ENCODE results near the gene PYGB.

The PYGB gene

GRCh38 chr20:25286917-25287316 lies 39.0 kb downstream of the PYGB start:
- H3K36me3 Mint-ChIP-seq: peaks cover 11% of the 10 kb centered on the region
- H3K4me1 Mint-ChIP-seq: no peaks in the 10 kb centered on the region
- H3K27me3 Mint-ChIP-seq: no peaks in the 10 kb centered on the region
- peak overlapping the region; percentile 23 for H3K27ac Mint-ChIP-seq
- no peak overlapping the region for H3K4me3 Mint-ChIP-seq
- H3K9me3 Mint-ChIP-seq: no peaks in the 10 kb centered on the region

GRCh38 chr20:25287631-25288290 lies 39.9 kb downstream of the PYGB start:
- H3K27ac Mint-ChIP-seq: no peak overlapping the region
- H3K36me3 Mint-ChIP-seq: peaks cover 8% of the 10 kb centered on the region
- H3K27me3 Mint-ChIP-seq: no peaks in the 10 kb centered on the region
- no peak overlapping the region for H3K4me3 Mint-ChIP-seq
- H3K4me1 Mint-ChIP-seq: no peaks in the 10 kb centered on the region
- H3K9me3 Mint-ChIP-seq: no peaks in the 10 kb centered on the region

GRCh38 chr20:25288291-25289181 lies 40.7 kb downstream of the PYGB start:
- peak overlapping the region; percentile 17 for H3K27ac Mint-ChIP-seq
- no peaks in the 10 kb centered on the region for H3K27me3 Mint-ChIP-seq
- H3K4me1 Mint-ChIP-seq: no peaks in the 10 kb centered on the region
- peaks cover 8% of the 10 kb centered on the region for H3K36me3 Mint-ChIP-seq
- H3K4me3 Mint-ChIP-seq: no peak overlapping the region
- no peaks in the 10 kb centered on the region for H3K9me3 Mint-ChIP-seq

- no peak overlapping the region for H3K27ac Mint-ChIP-seq
Observed at GRCh38 chr20:25289886-25290597, 42.2 kb downstream of the PYGB start.

DNA sequence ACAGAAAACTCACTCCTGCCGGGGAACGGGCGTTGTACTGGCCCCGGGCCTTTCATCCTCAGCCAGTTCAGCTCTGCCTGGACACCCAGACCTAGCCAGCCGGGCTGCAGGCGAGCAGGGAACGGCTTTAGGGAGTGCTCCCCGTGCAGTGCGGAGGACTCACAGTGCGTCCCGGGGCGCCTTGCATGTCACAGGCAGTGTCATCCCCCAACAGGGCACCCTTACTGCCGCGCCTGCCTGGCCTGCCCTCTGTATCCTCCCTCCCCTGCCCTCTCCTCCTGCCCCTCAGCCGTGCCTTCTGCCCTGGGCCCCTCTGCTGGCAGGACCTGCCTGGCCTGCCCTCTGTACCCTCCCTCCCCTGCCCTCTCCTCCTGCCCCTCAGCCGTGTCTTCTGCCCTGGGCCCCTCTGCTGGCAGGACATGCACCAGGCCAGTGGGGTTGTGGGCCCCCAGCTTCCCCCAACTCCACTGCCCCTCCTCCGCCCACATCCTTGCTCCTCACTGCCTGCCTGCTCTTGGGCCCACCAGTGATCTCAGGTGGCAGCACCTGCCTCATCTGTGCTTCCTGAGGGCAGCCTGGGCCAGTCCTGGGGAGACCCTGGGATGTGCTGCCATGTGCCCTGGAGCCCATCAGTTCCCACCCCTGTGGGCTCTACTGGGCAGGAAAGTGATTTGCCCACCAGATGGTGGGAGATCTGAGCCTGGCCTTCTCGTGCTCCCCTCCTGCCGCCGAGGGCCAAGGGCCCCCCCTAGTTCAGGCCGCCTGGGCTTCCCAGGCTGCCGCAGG lies 43.0 kb downstream of the PYGB start:
- Mint-ChIP-seq H3K4me1 (no peaks in the 10 kb centered on the region), H3K36me3 (peaks cover 3% of the 10 kb centered on the region), H3K27ac (no peak overlapping the region), H3K9me3 (no peaks in the 10 kb centered on the region), H3K27me3 (no peaks in the 10 kb centered on the region), H3K4me3 (no peak overlapping the region)

More at GRCh38 chr20:25289886-25290597, 42.2 kb downstream of the PYGB start:
- Mint-ChIP-seq H3K4me3 (no peak overlapping the region), H3K9me3 (no peaks in the 10 kb centered on the region), H3K4me1 (no peaks in the 10 kb centered on the region), H3K27me3 (no peaks in the 10 kb centered on the region), H3K36me3 (peaks cover 8% of the 10 kb centered on the region)

- H3K36me3 Mint-ChIP-seq: peaks cover 2% of the 10 kb centered on the region
- no peak overlapping the region for H3K4me3 Mint-ChIP-seq
- no peaks in the 10 kb centered on the region for H3K27me3 Mint-ChIP-seq
- no peaks in the 10 kb centered on the region for H3K4me1 Mint-ChIP-seq
- H3K27ac Mint-ChIP-seq: no peak overlapping the region
- H3K9me3 Mint-ChIP-seq: no peaks in the 10 kb centered on the region
Observed at GRCh38 chr20:25291432-25292133, 43.7 kb downstream of the PYGB start.

DNA sequence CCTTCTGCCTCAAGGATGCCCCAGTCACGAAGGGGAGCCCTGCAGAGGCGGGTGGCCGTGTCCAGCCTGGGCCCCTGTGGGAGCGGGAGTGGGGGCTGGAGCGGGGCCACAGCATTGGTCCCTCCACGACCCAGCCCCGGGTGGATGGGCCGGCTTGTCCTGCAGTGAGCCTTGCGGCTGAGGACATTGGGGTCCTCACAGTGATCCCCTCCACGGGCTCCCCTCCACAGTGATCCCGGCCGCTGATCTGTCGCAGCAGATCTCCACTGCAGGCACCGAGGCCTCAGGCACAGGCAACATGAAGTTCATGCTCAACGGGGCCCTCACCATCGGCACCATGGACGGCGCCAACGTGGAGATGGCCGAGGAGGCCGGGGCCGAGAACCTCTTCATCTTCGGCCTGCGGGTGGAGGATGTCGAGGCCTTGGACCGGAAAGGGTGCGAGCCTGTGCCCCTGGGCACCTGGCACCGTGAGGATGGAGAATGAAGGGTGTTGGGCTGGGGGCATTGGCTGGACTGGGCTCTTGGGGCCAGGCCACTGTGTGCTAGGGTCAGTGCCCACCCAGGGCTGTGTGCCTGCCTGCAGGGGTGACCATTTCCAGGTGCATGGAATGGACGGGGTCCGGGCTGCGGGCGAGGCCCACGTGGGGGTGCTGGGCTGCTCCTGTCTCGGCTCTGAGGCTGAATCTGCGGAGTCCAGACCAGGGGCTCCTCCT lies 44.4 kb downstream of the PYGB start:
- Mint-ChIP-seq H3K36me3 (peaks cover 2% of the 10 kb centered on the region), H3K27me3 (no peaks in the 10 kb centered on the region), H3K9me3 (no peaks in the 10 kb centered on the region), H3K4me3 (no peak overlapping the region), H3K27ac (no peak overlapping the region), H3K4me1 (no peaks in the 10 kb centered on the region)

DNA sequence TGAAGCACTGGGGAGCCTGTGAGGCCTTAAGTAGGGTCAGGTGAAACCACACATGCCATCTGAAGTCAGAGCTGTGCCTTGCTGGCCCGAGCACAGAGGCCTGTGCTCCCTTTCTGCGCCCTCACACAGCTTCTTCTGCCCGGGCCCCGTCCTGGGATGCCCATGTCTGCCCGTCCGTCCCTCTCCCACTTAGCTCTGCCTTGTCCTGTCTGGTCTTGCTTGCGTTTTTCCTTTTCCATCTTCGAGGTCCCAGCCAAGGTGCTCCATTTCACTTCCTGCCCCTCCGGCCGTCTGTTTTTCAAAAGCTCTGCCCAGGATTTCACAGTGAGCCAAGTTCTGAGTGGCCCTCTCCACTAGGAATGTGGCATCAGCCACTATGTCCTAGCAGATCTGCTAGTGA lies 45.6 kb downstream of the PYGB start:
- H3K36me3 Mint-ChIP-seq: peaks cover 2% of the 10 kb centered on the region
- H3K4me1 Mint-ChIP-seq: no peaks in the 10 kb centered on the region
- no peak overlapping the region for H3K27ac Mint-ChIP-seq
- H3K9me3 Mint-ChIP-seq: no peaks in the 10 kb centered on the region
- H3K27me3 Mint-ChIP-seq: no peaks in the 10 kb centered on the region
- H3K4me3 Mint-ChIP-seq: no peak overlapping the region

DNA sequence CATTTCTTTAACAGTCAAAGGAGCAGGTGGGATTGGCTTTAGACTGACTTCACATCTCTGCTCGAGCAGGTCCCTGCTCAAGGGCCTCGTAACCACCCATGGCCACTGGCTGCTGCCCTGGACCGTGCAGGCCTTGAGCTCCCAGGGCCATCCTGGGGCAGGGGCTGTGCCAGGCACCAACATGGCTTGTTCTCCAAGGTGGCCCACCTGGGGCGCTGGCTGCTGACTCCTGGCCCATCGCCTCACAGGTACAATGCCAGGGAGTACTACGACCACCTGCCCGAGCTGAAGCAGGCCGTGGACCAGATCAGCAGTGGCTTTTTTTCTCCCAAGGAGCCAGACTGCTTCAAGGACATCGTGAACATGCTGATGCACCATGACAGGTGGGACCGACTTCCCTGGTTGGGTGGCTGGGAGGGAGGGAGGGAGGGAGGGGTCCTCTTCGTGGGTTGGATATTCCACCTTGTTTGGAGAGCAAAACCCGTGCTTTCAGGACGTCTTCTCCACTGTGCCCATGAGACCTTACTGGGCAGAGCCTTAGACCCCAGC lies 46.1 kb downstream of the PYGB start:
- H3K4me3 Mint-ChIP-seq: no peak overlapping the region
- no peaks in the 10 kb centered on the region for H3K27me3 Mint-ChIP-seq
- peaks cover 2% of the 10 kb centered on the region for H3K36me3 Mint-ChIP-seq
- no peaks in the 10 kb centered on the region for H3K9me3 Mint-ChIP-seq
- H3K27ac Mint-ChIP-seq: no peak overlapping the region
- no peaks in the 10 kb centered on the region for H3K4me1 Mint-ChIP-seq

GRCh38 chr20:25294459-25295385 lies 46.8 kb downstream of the PYGB start:
- no peaks in the 10 kb centered on the region for H3K4me1 Mint-ChIP-seq
- H3K27me3 Mint-ChIP-seq: no peaks in the 10 kb centered on the region
- no peak overlapping the region for H3K4me3 Mint-ChIP-seq
- H3K36me3 Mint-ChIP-seq: peaks cover under 1% of the 10 kb centered on the region
- no peak overlapping the region for H3K27ac Mint-ChIP-seq
- H3K9me3 Mint-ChIP-seq: no peaks in the 10 kb centered on the region

- Mint-ChIP-seq H3K4me3 (no peak overlapping the region), H3K27ac (no peak overlapping the region), H3K9me3 (no peaks in the 10 kb centered on the region), H3K36me3 (no peaks in the 10 kb centered on the region), H3K4me1 (no peaks in the 10 kb centered on the region), H3K27me3 (no peaks in the 10 kb centered on the region)
Observed at GRCh38 chr20:25295386-25296093, 47.7 kb downstream of the PYGB start.

- H3K27me3 Mint-ChIP-seq: no peaks in the 10 kb centered on the region
- no peak overlapping the region for H3K4me3 Mint-ChIP-seq
- H3K36me3 Mint-ChIP-seq: no peaks in the 10 kb centered on the region
- no peaks in the 10 kb centered on the region for H3K9me3 Mint-ChIP-seq
- H3K27ac Mint-ChIP-seq: no peak overlapping the region
- H3K4me1 Mint-ChIP-seq: no peaks in the 10 kb centered on the region
Observed at GRCh38 chr20:25296094-25297093, 48.5 kb downstream of the PYGB start.
